Activated CD4-positive, alpha-beta T cell treated with anti-CD3 and anti-CD28 coated beads, Interleukin-2, Interleukin-6, amounts not matched to agents 100 ng/mL and 50 ng/mL, durations not matched to agents 16 hours and 8 hours (primary cell): ENCODE data around the gene C19orf38.
"Not testable (repeated sequence)": the region's sequence is repeated elsewhere in the genome, so short reads cannot be mapped to it uniquely, and the experiment has no call there.

Source experiments
- DNase-seq: peaks from one replicate; pipeline ENCODE4 v3.0.0-alpha.2; 2020

C19orf38 gene

GRCh38 chr19:10826231-10826630, 22.0 kb upstream of the C19orf38 start:
- no peak for DNase-seq

DNA sequence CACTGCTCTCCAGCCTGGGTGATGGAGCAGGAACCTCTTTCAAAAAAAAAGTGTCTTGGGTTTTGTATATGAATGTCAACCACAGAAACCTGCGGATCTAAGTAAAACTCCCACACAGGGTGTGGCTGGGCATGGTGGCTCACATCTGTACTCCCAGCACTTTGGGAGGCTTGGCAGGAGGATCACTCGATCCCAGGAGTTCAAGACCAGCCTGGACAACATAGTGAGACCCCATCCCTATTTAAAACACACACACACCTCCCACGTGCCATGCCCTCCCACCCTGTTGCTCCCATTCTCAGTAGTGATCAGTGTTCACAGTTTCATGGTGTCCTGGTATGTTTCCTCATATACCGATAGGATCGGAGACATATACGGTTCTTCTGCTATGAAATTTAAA, 21.4 kb upstream of the C19orf38 start:
- DNase-seq = no peak

DNA sequence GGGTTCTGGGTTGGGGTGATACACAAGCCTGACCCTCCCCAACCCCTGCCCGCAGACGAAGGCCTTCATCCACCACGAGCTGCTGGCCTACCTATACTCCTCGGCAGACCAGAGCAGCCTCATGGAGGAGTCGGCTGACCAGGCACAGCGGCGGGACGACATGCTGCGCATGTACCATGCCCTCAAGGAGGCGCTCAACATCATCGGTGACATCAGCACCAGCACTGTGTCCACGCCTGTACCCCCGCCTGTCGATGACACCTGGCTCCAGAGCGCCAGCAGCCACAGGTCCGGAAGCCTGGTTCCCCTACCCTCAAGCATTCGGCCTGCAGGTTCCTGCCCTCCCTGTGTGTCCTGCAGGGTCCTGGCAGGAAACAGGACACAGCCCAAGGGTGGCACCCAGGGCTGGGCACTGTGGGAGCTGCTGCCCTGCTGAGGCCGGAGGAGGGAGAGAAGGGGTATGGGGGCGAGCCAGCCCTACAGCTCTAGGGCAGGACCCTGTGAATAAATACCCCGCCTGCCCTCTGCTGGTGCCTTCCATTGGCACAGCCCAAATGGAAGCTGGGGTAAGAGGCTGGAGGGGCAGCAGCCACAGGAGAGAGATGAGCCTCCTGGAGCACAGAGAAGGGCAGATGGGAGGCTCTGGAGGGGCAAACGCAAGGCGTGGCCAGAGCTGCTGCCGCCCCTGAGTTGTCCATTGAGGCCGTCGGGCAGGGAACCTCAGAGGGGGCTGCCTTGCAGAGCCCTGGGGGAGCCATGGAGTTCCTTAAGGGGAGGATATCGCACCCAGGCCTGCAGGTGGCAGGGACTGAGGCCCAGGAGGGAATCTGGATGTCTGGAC, 19.0 kb upstream of the C19orf38 start:
- no peak for DNase-seq

DNA sequence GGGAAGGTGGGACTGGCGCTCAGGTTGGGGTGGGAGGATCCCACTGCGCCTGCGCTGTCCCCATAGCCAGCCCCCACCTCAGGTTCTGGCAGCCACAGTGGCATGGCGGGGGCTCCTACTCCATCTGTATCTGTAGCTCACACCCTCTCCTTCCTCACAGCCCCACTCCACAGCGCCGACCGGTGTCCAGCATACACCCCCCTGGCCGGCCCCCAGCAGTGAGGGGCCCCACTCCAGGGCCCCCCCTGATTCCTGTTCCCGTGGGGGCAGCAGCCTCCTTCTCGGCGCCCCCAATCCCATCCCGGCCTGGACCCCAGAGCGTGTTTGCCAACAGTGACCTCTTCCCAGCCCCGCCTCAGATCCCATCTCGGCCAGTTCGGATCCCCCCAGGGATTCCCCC, 18.2 kb upstream of the C19orf38 start:
- DNase-seq = no peak

DNA sequence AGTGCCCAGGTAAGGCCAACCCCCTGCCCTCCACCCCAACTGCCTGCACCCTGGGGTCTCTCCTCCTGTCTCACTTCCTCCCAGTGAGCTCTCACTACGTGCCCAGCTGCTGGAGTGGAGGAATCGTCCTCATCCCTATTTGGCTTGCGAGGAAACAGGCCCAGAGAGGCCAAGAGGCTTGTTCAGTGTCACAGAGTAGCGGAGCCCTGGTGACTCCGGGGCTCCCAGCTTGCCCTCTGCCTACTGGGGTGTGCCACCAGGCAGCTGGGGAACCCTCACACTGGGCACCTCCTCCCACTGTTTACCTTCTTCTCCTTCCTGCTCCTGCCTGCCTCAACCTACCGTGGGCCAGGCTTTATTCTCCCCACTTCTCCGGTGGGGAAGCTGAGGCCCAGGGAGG, 17.8 kb upstream of the C19orf38 start:
- no peak for DNase-seq

- DNase-seq = no peak
These were observed 17.1 kb upstream of the C19orf38 start for GRCh38 chr19:10830931-10831779.

GRCh38 chr19:10831987-10832938, 16.0 kb upstream of the C19orf38 start:
- no peak for DNase-seq

DNA sequence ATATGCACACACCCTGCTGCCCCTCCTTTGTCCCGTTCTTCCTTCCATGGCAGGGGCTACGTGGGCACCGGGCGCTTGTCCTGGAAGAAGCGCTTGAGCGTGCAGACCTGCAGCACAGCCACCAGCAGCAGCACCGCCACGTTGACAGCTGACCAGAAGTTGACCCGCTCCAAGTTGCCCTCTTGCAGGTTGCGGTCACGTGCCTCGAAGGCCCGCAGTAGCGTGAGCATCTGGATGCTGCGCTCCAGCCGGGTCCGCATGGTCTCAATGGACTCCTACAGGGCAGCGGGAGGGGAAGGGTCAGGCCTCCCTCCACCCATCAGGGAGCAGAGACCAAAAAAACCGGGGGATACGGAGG, 15.3 kb upstream of the C19orf38 start:
- no peak for DNase-seq

- no peak for DNase-seq
These were observed 13.0 kb upstream of the C19orf38 start for GRCh38 chr19:10835089-10835753.

DNA sequence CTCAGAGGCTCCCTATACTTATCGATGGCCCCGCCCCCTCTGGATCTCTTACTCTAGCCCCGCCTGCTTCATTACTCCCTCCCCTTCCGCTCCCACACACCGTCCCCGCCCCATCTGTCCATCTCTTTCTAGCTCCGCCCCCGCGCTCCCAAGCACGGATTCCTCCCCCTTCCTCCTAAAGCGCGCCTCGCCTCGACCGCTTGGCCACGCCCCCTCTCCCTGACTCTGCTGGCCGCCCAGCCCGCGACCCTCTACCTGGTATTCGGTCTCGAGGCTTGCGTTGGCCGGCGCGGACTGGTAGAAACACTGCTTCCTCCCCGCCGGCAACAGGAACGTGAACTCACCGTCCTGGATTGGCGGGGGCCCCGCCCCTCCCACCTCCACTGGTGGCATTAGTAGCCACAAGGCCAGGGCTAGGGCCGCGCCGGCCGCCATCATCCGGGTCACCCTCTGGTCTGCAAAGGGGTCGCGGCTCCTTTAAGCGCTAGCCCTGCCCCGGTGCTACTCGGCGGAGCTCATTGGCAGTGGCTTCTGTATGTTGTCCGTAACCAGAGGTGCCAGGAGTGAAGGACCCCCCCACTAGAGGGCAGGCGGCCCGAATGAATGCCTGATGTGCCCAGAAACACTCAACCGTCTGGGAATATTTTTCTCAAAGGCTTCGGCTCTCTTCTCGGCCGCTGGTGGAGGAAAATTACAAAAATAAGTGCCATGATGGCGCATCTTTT, 12.3 kb upstream of the C19orf38 start, which contains the start of gene TMED1:
Gene TMED1 (minus strand): TSS at position 459 of the 725 bp plus-strand sequence. CDS start 21 bp downstream, at position 438.
- peak; percentile 98 for DNase-seq

- DNase-seq = peak; percentile 90
These were observed 11.5 kb upstream of the C19orf38 start for GRCh38 chr19:10836479-10837330.

DNA sequence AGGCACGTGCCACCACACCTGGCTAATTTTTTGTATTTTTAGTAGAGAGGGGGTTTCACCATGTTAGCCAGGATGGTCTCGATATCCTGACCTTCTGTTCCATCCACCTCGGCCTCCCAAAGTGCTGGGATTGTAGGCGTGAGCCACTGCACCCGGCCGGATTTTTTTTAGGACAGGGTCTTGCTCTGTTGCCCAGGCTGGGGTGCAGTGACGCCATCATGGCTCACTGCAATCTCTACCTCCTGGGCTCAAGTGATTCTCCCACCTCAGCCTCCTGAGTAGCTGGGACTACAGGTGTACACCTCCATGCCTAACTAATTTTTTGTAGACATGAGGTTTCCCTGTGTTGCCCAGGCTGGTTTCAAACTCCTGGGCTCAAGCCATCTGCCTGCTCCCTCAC, 10.6 kb upstream of the C19orf38 start:
- not testable (repeated sequence) for DNase-seq

DNA sequence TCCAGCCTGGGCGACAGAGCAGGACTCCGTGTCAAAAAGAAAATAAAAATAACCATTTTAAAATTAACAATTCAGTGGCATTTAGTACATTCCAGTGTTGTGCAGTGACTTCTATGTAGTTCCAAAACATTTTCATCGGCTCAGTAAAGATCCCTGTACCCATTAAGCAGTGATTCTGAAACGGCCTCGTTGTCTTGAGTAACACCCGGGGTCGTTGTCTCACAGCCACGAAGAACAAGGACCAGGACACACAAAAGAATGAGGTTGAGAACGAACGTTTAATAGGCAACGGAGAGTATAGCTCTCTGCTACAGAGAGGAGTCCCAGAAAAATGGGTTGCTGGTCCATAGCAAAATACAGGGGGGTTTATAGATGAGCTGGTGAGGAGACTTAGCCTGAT, 9.8 kb upstream of the C19orf38 start:
- no peak for DNase-seq

DNA sequence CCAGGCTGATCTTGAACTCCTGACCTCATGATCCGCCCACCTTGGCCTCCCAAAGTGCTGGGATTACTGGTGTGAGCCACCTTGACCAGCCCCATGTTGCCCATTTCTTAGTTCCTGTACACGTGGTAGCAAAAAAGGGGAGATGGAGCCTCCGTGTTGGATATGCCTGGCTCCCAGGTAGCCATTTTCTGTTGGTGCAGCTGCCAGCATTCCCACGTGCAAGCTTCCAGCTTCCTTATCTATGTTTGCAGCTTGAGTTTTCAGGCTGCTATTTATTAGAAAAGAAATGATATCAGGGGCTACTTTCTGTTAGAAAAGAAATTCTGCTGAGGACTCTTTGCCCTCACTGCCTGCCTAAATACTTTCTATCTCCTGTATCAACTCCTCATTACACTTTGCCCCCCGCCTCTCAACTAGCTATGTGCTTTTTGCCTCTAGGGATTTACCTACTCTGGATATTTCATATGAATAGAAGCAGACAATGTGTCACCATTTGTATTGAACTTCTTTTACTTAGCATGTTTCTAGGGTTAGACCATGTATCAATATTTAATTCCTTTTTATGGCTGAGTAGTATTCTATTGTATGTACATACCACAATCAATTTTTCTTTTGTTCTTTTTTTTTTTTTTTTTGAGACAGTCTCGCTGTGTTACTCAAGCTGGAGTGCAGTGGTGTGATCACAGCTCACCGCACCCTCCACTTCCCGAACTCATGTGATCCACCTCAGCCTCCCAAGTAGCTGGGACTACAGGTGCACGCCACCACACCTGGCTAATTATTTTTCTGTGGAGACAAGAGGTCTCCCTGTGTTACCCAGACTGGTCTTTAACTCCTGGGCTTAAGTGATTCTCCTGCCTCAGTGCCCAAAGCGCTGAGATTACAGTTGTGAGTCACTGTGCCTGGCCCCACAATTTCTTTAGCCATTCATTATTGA, 8.8 kb upstream of the C19orf38 start:
- DNase-seq = no peak

DNA sequence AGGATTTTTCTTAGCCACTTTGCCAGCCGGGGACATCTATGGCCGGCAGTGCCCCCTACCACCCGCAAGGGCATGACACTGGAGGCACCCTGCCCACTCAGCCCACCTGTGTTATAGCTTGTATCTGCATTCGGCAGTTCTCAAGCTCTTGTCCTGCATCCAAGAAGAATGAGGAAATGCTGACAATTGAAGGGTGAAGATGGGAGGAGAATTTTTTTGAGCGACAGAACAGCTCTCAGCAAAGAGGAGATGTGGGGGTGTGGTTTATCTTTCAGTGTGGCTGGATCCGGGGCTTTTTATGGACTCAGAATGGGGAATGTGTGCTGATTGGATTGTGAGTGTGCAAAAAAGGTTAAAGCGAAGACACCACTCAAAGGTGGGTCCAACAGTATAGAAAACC, 5.4 kb upstream of the C19orf38 start:
- no peak for DNase-seq

DNA sequence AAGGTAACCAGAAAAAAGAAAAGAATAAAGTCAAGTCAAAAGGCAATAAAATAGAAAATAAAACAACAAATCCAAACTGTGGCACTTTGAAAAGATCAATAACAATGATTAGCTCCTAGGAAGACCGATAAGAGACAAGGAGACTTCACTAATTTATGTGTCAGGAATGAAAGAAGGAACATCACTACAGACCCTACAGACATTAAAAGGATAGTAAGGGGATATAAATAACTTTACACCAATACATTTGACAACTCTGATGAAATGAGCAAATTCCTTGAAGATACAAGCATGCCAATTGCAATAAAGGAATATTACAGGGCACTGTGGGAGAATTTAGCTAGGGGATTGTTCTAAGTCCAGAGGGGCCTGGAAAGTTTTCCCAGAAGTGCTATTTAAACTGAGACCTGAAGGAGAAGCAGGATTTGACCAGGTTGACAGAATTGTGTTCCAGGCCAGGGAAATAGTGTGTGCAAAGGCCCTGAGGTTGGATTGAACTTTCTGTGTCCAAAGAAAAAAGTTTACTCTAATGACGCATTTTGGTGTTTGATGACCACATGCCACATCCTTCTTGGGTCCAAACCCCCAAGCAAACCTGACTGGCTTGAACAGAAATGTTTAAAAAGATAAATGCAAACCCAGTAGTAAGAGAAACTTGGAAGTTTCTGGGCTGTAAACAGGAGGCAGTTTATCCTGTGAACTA, 1.6 kb upstream of the C19orf38 start:
- DNase-seq = no peak

DNA sequence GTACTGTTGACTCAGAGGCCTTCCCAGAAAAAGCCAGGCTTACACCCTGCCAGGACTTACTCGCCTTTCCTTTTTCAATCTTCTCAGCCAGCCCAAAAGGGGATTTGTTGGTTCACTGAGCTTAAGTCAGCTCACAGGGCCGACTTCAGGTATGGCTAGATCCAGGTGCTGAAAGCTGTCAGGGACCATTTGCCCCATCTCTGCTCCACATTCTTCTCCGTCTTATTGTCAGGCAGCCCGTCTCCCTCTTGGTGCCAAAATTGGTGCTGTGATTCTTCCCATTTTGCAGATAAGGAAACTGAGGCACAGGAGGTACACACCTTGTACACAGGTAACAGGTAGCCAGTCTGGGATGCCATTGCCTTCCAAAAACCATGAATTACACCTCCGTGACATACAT, 2.4 kb downstream of the C19orf38 start:
- no peak for DNase-seq

- DNase-seq = no peak
These were observed 4.0 kb downstream of the C19orf38 start for GRCh38 chr19:10852098-10852800.
